ENCODE results near the gene TMEM59L. TPM values are rescaled to one million over a fixed set of nuclear protein-coding genes. Genes with fewer than 3 reads are reported as not detected.

Gene TMEM59L
- total and polyA plus RNA-seq, 2 of the 13 experiments (the other 11 are each of a cell fraction or from before 2014, with no cell fraction given) = 0.97 to 5.5 TPM

- TF ChIP-seq HNF4G (IDR thresholded peaks at IDR 0.05; ENCODE audit: borderline replicate concordance, low read depth, low read length) (0 out of 2 replicates have a peak, but pooled peaks have one; percentile 46), HNF4G (CRISPR knock-in tag; IDR thresholded peaks at IDR 0.05; ENCODE audit: borderline replicate concordance, low read depth) (no peak), HOXA3 (CRISPR knock-in tag; IDR thresholded peaks at IDR 0.05) (peak; percentile 9), ZNF556 (CRISPR knock-in tag; IDR thresholded peaks at IDR 0.05; ENCODE audit: borderline replicate concordance) (no peak), BRF2 (CRISPR knock-in tag; IDR thresholded peaks at IDR 0.05) (no peak), SOX13 (IDR thresholded peaks at IDR 0.05) (no peak), SOX13 (CRISPR knock-in tag; conservative IDR thresholded peaks at IDR 0.05 in 1 of 2, IDR thresholded peaks at IDR 0.05 in 1 of 2) (no peak; a peak in 1 of 4 replicates), NR2F1 (CRISPR knock-in tag; IDR thresholded peaks at IDR 0.05) (peak in 1 of 2 experiments; percentile 53; a peak in 2 of 4 replicates), ZNF331 (CRISPR knock-in tag; IDR thresholded peaks at IDR 0.05) (no peak), HDAC2 (CRISPR knock-in tag; IDR thresholded peaks at IDR 0.05) (peak; percentile 43; the same call in 1 of the 2 replicates)
- TF ChIP-seq, protein P1, sequence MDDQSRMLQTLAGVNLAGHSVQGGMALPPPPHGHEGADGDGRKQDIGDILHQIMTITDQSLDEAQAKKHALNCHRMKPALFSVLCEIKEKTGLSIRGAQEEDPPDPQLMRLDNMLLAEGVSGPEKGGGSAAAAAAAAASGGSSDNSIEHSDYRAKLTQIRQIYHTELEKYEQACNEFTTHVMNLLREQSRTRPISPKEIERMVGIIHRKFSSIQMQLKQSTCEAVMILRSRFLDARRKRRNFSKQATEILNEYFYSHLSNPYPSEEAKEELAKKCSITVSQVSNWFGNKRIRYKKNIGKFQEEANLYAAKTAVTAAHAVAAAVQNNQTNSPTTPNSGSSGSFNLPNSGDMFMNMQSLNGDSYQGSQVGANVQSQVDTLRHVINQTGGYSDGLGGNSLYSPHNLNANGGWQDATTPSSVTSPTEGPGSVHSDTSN (CRISPR knock-in tag; IDR thresholded peaks at IDR 0.05; ENCODE audit: borderline replicate concordance) = no peak
Measured at GRCh38 chr19:18603255-18603957, 9.3 kb upstream of the TMEM59L start (continued).
